ENCODE data around the gene ARID3A. TPM values are rescaled to one million over a fixed set of nuclear protein-coding genes. Genes with fewer than 3 reads are reported as not detected.

Gene ARID3A
- total and polyA plus RNA-seq, 2 of the 8 experiments (the other 6 are each of a cell fraction or from before 2014, with no cell fraction given) = 40.5 to 77.4 TPM

GRCh38 chr19:1003283-1003682 lies 77.4 kb downstream of the ARID3A start:
- Histone ChIP-seq H3K18ac (ENCODE audit: extremely low read depth, low read length) (no peak overlapping the region), H2BK20ac (ENCODE audit: low read length) (no peak overlapping the region), H3K27ac (ENCODE audit: low read depth, low read length) (no peak overlapping the region), H3K4me1 (replicated peaks in 1 of 4; ENCODE audit: control insufficient read depth in 3 of 4, insufficient read depth in 4 of 4, low read length in 3 of 4) (peaks cover 0 to 4% (median 1%) of the 10 kb centered on the region in 4 experiments; a peak in 3 of 7 replicates), H3K79me1 (ENCODE audit: low read depth, low read length) (no peaks in the 10 kb centered on the region), H3K27me3 (replicated peaks in 1 of 4; ENCODE audit: control insufficient read depth in 3 of 4, extremely low read depth in 1 of 4, insufficient read depth in 3 of 4, low read length in 3 of 4) (peaks cover 6 to 30% (median 17%) of the 10 kb centered on the region in 4 experiments), H3K23me2 (ENCODE audit: low read depth, low read length) (peaks cover 2% of the 10 kb centered on the region; the same call in 1 of the 2 replicates), H3K79me2 (ENCODE audit: control insufficient read depth in 1 of 2, insufficient read depth in 2 of 2, low read length in 2 of 2) (no peaks in the 10 kb centered on the region), H2BK12ac (ENCODE audit: low read depth, low read length) (no peak overlapping the region), H2AFZ (ENCODE audit: low read length) (no peak overlapping the region), H3K23ac (ENCODE audit: insufficient read length) (no peak overlapping the region), H3K36me3 (ENCODE audit: control insufficient read depth in 2 of 4, insufficient read depth in 4 of 4, low read length in 3 of 4) (no peaks in the 10 kb centered on the region), H3K9ac (replicated peaks in 1 of 4; ENCODE audit: extremely low read depth in 1 of 4, low read depth in 3 of 4, low read length in 3 of 4) (no peak overlapping the region), H3K4ac (replicated peaks; ENCODE audit: insufficient read length, low read depth, low read length) (no peak overlapping the region), H2AK5ac (ENCODE audit: low read depth, low read length) (no peak overlapping the region), H3K56ac (replicated peaks; ENCODE audit: insufficient read length, low read depth, low read length) (no peak overlapping the region), H3K14ac (ENCODE audit: insufficient read length) (no peak overlapping the region), H3K4me3 (ENCODE audit: extremely low read depth in 1 of 4, insufficient read depth in 2 of 4, low read depth in 3 of 4, low read length in 4 of 4) (no peak overlapping the region), H4K20me1 (replicated peaks in 1 of 2; ENCODE audit: control insufficient read depth in 1 of 2, insufficient read depth in 2 of 2, low read length in 2 of 2) (peaks cover 0 to 4% of the 10 kb centered on the region in 2 experiments), H2BK15ac (ENCODE audit: low read length) (no peak overlapping the region), H4K5ac (ENCODE audit: insufficient read length, low read depth, low read length) (no peak overlapping the region), H4K91ac (replicated peaks; ENCODE audit: insufficient read length, low read length) (no peak overlapping the region), H3K9me3 (ENCODE audit: insufficient read depth in 2 of 2, low read depth in 1 of 2, low read length in 1 of 2) (no peaks in the 10 kb centered on the region), H4K8ac (ENCODE audit: extremely low read depth, insufficient read depth, low read length) (no peak overlapping the region), H2BK5ac (ENCODE audit: low read depth, low read length) (no peak overlapping the region), H3K4me2 (ENCODE audit: insufficient read depth in 1 of 2, low read depth in 2 of 2, low read length in 2 of 2) (no peak overlapping the region), H2BK120ac (replicated peaks; ENCODE audit: low read depth, low read length) (no peak overlapping the region)
- no peak for FAIRE-seq
- POLR2A ChIA-PET (ENCODE audit: partially characterized antibody) = interaction anchor here (1.1 to 7.7 kb wide), 4 partner anchors 8 to 229 kb away, joined by 3 to 81 read pairs (median 4); partner anchors contain the start of gene WDR18
- WGBS, 2 experiments (ENCODE audit: extremely low coverage in 1 of 2, insufficient coverage in 1 of 2, insufficient read length in 1 of 2, insufficient replicate concordance in 2 of 2, low coverage in 1 of 2, low lambda C conversion rate in 2 of 2, missing lambda C conversion rate in 1 of 2) = 97% methylated on average over 11 of the region's 37 CpGs; no CpG with 5 or more reads in 1 of the 2 experiments
- CTCF ChIA-PET (ENCODE audit: partially characterized antibody) = interaction anchor here (0.9 to 1.5 kb wide), 5 partner anchors 15 to 215 kb away, joined by 3 to 7 read pairs (median 4); no protein-coding TSS in a partner anchor
- DNase-seq (ENCODE audit: low read depth in 1 of 2, low spot score in 2 of 2) = no peak
- no peak for TF ChIP-seq EGR1 (IDR thresholded peaks at IDR 0.05; ENCODE audit: borderline replicate concordance, low read depth, low read length)
- no peak for TF ChIP-seq SP4 (IDR thresholded peaks at IDR 0.05; ENCODE audit: low read length)
- no peak for TF ChIP-seq BCL11A (IDR thresholded peaks at IDR 0.05; ENCODE audit: low read depth in 2 of 2, low read length in 2 of 2)
- TF ChIP-seq USF2 (IDR thresholded peaks at IDR 0.05; ENCODE audit: low read length) = no peak
- no peak for TF ChIP-seq BACH1 (IDR thresholded peaks at IDR 0.05; ENCODE audit: low read length)
- TF ChIP-seq RBBP5 (IDR thresholded peaks at IDR 0.05; ENCODE audit: borderline replicate concordance, low read depth, low read length) = no peak
- no peak for TF ChIP-seq CHD2 (IDR thresholded peaks at IDR 0.05; ENCODE audit: low read length)
- no peak for TF ChIP-seq YY1 (IDR thresholded peaks at IDR 0.05; ENCODE audit: low read depth, low read length)
- TF ChIP-seq TBP (IDR thresholded peaks at IDR 0.05; ENCODE audit: low read depth, low read length) = no peak
- no peak for TF ChIP-seq EP300 (IDR thresholded peaks at IDR 0.05; ENCODE audit: borderline replicate concordance in 1 of 2, low read depth in 2 of 2, low read length in 2 of 2)
- TF ChIP-seq HDAC6 (IDR thresholded peaks at IDR 0.05; ENCODE audit: low read depth, low read length) = no peak
- TF ChIP-seq SIX5 (IDR thresholded peaks at IDR 0.05; ENCODE audit: low read depth, low read length) = no peak
- no peak for TF ChIP-seq ASH2L (IDR thresholded peaks at IDR 0.05; ENCODE audit: low read length)
- TF ChIP-seq FOSL1 (IDR thresholded peaks at IDR 0.05; ENCODE audit: insufficient read depth, low read depth, low read length) = no peak
